Neural progenitor cell (in vitro differentiated cells): ENCODE data around the gene DNER. TPM values are rescaled to one million over a fixed set of nuclear protein-coding genes. Genes with fewer than 3 reads are reported as not detected.
"Not testable (repeated sequence)": the region's sequence is repeated elsewhere in the genome, so short reads cannot be mapped to it uniquely, and the experiment has no call there.

Experiments used
- DNase-seq: peaks from one replicate; pipeline ENCODE4 v3.0.0-alpha.2; 2016; ENCODE audit warnings: low spot score
- H2AFZ ChIP-seq: fragments of 200-600 bp; sonication (generic); replicated peaks from 2 replicates; pipeline ENCODE4 v1.6.1; 2016; ENCODE audit warnings: antibody characterized with exemption
- H3F3A ChIP-seq: fragments of 200-600 bp; sonication (generic); 2 replicates; pipeline ENCODE4 v1.6.1; 2016; ENCODE audit warnings: antibody characterized with exemption, low read depth
- H3K27ac ChIP-seq: fragments of 200-600 bp; sonication (generic); 2 replicates; pipeline ENCODE4 v1.5.1; 2016; ENCODE audit warnings: mild to moderate bottlenecking
- H3K27me3 ChIP-seq: fragments of 200-600 bp; sonication (generic); 2 replicates; pipeline ENCODE4 v1.6.1; 2016; ENCODE audit warnings: mild to moderate bottlenecking, moderate library complexity
- H3K36me3 ChIP-seq: fragments of 200-600 bp; sonication (generic); 2 replicates; pipeline ENCODE4 v1.5.1; 2016
- H3K4me1 ChIP-seq: fragments of 200-600 bp; sonication (generic); 2 replicates; pipeline ENCODE4 v1.6.1; 2016; ENCODE audit warnings: mixed run types
- H3K4me2 ChIP-seq: fragments of 200-600 bp; sonication (generic); 2 replicates; pipeline ENCODE4 v1.6.1; 2016
- H3K4me3 ChIP-seq: fragments of 200-600 bp; sonication (generic); 2 replicates; pipeline ENCODE4 v1.5.1; 2016
- H3K79me2 ChIP-seq: fragments of 200-600 bp; sonication (generic); 2 replicates; pipeline ENCODE4 v1.6.1; 2016; ENCODE audit warnings: low read depth
- H3K9ac ChIP-seq: fragments of 200-600 bp; sonication (generic); 2 replicates; pipeline ENCODE4 v1.6.1; 2016
- H3K9me3 ChIP-seq: fragments of 200-600 bp; sonication (generic); 2 replicates; pipeline ENCODE4 v1.5.1; 2016; ENCODE audit warnings: low read depth
- H4K20me1 ChIP-seq: fragments of 200-600 bp; sonication (generic); 2 replicates; pipeline ENCODE4 v1.6.1; 2016; ENCODE audit warnings: low read depth
- H3K27ac Mint-ChIP-seq: 3 replicates; pipeline ENCODE4 v1.8.0; 2021; ENCODE audit warnings: mixed read lengths
- H3K27me3 Mint-ChIP-seq: 2 replicates; pipeline ENCODE4 v1.8.0; 2022; ENCODE audit warnings: low read depth, mild to moderate bottlenecking, inconsistent platforms, moderate library complexity, mixed read lengths; ENCODE audit not compliant: insufficient read depth
- H3K36me3 Mint-ChIP-seq: 3 replicates; pipeline ENCODE4 v1.8.0; 2021; ENCODE audit warnings: mixed read lengths
- H3K4me1 Mint-ChIP-seq: 3 replicates; pipeline ENCODE4 v1.8.0; 2021; ENCODE audit warnings: mixed read lengths
- H3K4me3 Mint-ChIP-seq: 3 replicates; pipeline ENCODE4 v1.8.0; 2021; ENCODE audit warnings: mild to moderate bottlenecking, moderate library complexity, mixed read lengths
- H3K9me3 Mint-ChIP-seq: 3 replicates; pipeline ENCODE4 v1.8.0; 2020; ENCODE audit warnings: mixed read lengths
- CTCF ChIP-seq: fragments of 200-600 bp; sonication (generic); IDR thresholded peaks from 2 replicates; pipeline ENCODE4 v1.5.1; 2017; ENCODE audit warnings: antibody characterized with exemption, mild to moderate bottlenecking
- EZH2 ChIP-seq: fragments of 200-600 bp; sonication (generic); IDR thresholded peaks from 2 replicates; pipeline ENCODE4 v1.6.1; 2017; ENCODE audit warnings: antibody characterized with exemption, mild to moderate bottlenecking, moderate library complexity
- EZH2phosphoT487 ChIP-seq: fragments of 200-600 bp; sonication (generic); IDR thresholded peaks from 2 replicates; pipeline ENCODE4 v1.6.1; 2017; ENCODE audit warnings: antibody characterized with exemption
- total RNA-seq: library from RNA; depleted of rRNA; stranded (reverse); fragments of >200 nt; gene quantifications from 2 replicates; pipeline ENCODE4 v1.2.3, GENCODE V29; 2015; ENCODE audit warnings: low replicate concordance

Gene DNER
- total RNA-seq, 1 donor from 2014 or later = 0.97 TPM

GRCh38 chr2:229620289-229620688 is 94.1 kb downstream of the DNER start:
- Histone ChIP-seq H3K4me2 (no peak overlapping the region), H2AFZ (no peak overlapping the region), H3F3A (no peaks in the 10 kb centered on the region), H3K27ac (no peak overlapping the region), H3K9ac (no peak overlapping the region), H3K27me3 (no peaks in the 10 kb centered on the region), H3K79me2 (no peaks in the 10 kb centered on the region), H4K20me1 (no peaks in the 10 kb centered on the region), H3K36me3 (no peaks in the 10 kb centered on the region), H3K9me3 (no peaks in the 10 kb centered on the region), H3K4me1 (peaks cover 5% of the 10 kb centered on the region), H3K4me3 (no peak overlapping the region)
- peaks cover 2% of the 10 kb centered on the region for H3K36me3 Mint-ChIP-seq
- H3K27me3 Mint-ChIP-seq = no peaks in the 10 kb centered on the region
- no peak overlapping the region for H3K27ac Mint-ChIP-seq
- DNase-seq = no peak
- no peaks in the 10 kb centered on the region for H3K9me3 Mint-ChIP-seq
- no peak overlapping the region for H3K4me3 Mint-ChIP-seq
- TF ChIP-seq EZH2phosphoT487 (no peak), CTCF (no peak), EZH2 (no peak)
- H3K4me1 Mint-ChIP-seq = peaks cover 19% of the 10 kb centered on the region

- Histone ChIP-seq H3K27me3 (no peaks in the 10 kb centered on the region), H3F3A (no peaks in the 10 kb centered on the region), H3K27ac (no peak overlapping the region), H4K20me1 (no peaks in the 10 kb centered on the region), H3K4me2 (no peak overlapping the region), H3K36me3 (no peaks in the 10 kb centered on the region), H2AFZ (no peak overlapping the region), H3K9ac (no peak overlapping the region), H3K4me3 (no peak overlapping the region), H3K79me2 (no peaks in the 10 kb centered on the region), H3K4me1 (no peaks in the 10 kb centered on the region), H3K9me3 (no peaks in the 10 kb centered on the region)
- no peaks in the 10 kb centered on the region for H3K36me3 Mint-ChIP-seq
- H3K9me3 Mint-ChIP-seq = no peaks in the 10 kb centered on the region
- peaks cover 6% of the 10 kb centered on the region for H3K27me3 Mint-ChIP-seq
- no peak for TF ChIP-seq EZH2
- no peak for TF ChIP-seq CTCF
- TF ChIP-seq EZH2phosphoT487 = no peak
- H3K27ac Mint-ChIP-seq = no peak overlapping the region
- DNase-seq = no peak
- no peak overlapping the region for H3K4me3 Mint-ChIP-seq
- peaks cover 11% of the 10 kb centered on the region for H3K4me1 Mint-ChIP-seq
Measured at GRCh38 chr2:229616433-229616832, 97.9 kb downstream of the DNER start.

- not testable (repeated sequence) for H3F3A ChIP-seq, H3K9ac ChIP-seq, H2AFZ ChIP-seq, H3K4me1 ChIP-seq, H3K4me1 Mint-ChIP-seq, H3K4me3 Mint-ChIP-seq, DNase-seq, H3K27ac Mint-ChIP-seq, H3K9me3 Mint-ChIP-seq, H3K4me2 ChIP-seq, H3K27me3 Mint-ChIP-seq, H3K79me2 ChIP-seq, H3K4me3 ChIP-seq, H3K27ac ChIP-seq, H3K27me3 ChIP-seq, H3K9me3 ChIP-seq, H4K20me1 ChIP-seq, H3K36me3 Mint-ChIP-seq, H3K36me3 ChIP-seq
Measured at GRCh38 chr2:229614021-229614420, 100.3 kb downstream of the DNER start.

GRCh38 chr2:229612384-229612971 is 101.9 kb downstream of the DNER start:
- Histone ChIP-seq H3F3A (no peaks in the 10 kb centered on the region), H2AFZ (peak overlapping the region; percentile 14), H3K9ac (no peak overlapping the region), H3K79me2 (no peaks in the 10 kb centered on the region), H3K4me2 (no peak overlapping the region), H4K20me1 (no peaks in the 10 kb centered on the region), H3K4me3 (no peak overlapping the region), H3K4me1 (no peaks in the 10 kb centered on the region), H3K9me3 (no peaks in the 10 kb centered on the region), H3K27me3 (no peaks in the 10 kb centered on the region), H3K27ac (no peak overlapping the region), H3K36me3 (no peaks in the 10 kb centered on the region)
- no peak for DNase-seq
- Mint-ChIP-seq H3K27me3 (peaks cover 7% of the 10 kb centered on the region), H3K9me3 (no peaks in the 10 kb centered on the region), H3K4me1 (no peaks in the 10 kb centered on the region), H3K4me3 (no peak overlapping the region), H3K36me3 (no peaks in the 10 kb centered on the region), H3K27ac (no peak overlapping the region)
- TF ChIP-seq EZH2 (no peak), EZH2phosphoT487 (no peak), CTCF (no peak)
